Measurements from ENCODE around the gene EPN3.

DNA sequence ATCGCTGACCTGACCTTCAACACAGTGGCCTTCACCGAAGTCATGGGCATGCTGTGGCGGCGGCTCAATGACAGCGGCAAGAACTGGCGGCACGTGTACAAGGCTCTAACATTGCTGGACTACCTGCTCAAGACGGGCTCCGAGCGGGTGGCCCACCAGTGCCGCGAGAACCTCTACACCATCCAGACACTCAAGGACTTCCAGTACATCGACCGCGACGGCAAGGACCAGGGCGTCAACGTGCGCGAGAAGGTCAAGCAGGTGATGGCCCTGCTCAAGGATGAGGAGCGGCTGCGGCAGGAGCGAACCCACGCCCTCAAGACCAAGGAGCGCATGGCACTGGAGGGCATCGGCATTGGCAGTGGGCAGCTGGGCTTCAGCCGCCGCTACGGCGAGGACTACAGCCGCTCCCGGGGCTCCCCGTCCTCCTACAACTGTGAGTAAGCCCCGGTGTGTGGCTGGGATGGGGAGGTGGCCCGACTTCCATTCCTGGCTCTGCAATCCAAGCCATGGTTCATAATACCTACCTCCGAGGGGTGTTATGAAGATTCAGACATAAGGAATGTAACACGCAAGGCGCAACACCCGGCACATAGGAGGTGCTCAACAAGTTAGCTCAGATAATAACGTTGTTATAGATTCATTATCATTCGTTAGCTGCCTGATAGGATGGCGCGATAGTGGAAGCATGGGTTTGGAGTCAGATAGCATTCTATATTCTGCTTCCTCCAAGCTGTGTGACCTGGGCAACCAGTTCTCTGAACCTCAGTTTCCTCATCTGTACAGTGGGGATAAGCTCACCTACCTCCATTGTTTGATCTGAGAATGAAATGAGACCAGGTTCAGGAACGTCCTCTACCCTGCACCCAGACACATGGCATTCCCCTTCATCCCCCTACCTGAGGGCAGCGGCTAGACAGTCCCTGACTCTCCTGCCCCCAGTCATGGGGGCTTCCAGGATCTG is 4.4 kb downstream of the EPN3 start:
- TF ChIP-seq, protein P1, sequence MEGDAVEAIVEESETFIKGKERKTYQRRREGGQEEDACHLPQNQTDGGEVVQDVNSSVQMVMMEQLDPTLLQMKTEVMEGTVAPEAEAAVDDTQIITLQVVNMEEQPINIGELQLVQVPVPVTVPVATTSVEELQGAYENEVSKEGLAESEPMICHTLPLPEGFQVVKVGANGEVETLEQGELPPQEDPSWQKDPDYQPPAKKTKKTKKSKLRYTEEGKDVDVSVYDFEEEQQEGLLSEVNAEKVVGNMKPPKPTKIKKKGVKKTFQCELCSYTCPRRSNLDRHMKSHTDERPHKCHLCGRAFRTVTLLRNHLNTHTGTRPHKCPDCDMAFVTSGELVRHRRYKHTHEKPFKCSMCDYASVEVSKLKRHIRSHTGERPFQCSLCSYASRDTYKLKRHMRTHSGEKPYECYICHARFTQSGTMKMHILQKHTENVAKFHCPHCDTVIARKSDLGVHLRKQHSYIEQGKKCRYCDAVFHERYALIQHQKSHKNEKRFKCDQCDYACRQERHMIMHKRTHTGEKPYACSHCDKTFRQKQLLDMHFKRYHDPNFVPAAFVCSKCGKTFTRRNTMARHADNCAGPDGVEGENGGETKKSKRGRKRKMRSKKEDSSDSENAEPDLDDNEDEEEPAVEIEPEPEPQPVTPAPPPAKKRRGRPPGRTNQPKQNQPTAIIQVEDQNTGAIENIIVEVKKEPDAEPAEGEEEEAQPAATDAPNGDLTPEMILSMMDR (IDR thresholded peaks at IDR 0.05) = no peak
- TF ChIP-seq POLR2A (IDR thresholded peaks at IDR 0.05; ENCODE audit: low read depth) (no peak), EP300 (IDR thresholded peaks at IDR 0.05) (no peak), POLR2AphosphoS5 (IDR thresholded peaks at IDR 0.05) (no peak)
